GM19328 (cell line): ENCODE results near the gene COX7A2.

Source experiments
- ATAC-seq: cut with Tn5 transposase; IDR thresholded peaks from one replicate; pipeline ENCODE4 v1.9.1; 2021; ENCODE audit warnings: mild to moderate bottlenecking, moderate library complexity; ENCODE audit not compliant: unreplicated experiment

COX7A2 gene

GRCh38 chr6:75222261-75222660, 21.3 kb downstream of the COX7A2 start:
- no peak for ATAC-seq

DNA sequence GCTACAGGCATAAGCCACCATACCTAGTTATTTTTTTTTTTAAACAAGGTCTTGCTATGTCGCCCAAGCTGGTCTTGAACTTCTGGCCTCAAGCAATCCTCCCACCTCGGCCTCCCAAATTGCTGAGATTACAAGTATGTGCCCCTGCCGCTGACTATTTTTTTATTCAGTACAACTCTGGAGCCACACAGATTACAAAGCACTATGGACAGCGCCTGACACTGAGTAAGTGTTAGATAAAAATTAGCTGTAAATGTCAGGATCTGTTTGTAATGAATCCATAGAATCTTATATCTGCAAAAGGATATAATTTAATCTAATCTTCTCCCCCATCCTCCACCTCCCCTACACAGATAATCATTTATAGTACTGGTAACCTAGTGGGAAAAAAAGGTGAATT, 22.5 kb downstream of the COX7A2 start:
- no peak for ATAC-seq

DNA sequence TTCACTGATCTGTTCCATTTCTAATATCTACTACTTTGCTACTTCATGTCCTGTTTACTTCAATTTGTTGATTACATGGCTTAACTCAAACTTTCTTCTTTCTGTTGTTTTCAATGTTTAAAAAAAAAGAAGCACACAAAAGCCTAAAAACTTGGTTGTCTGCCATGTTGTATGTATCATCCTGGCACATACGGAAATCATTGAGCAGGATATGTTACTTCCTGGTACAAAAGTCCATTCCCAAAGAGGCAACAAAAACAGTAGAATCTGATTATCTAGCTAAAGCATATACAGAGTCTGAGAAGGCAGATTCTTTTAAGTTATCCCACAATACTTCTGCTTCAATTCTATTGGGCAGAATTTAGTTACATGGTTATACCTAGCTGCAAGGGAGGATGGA, 23.2 kb downstream of the COX7A2 start:
- ATAC-seq: no peak

- ATAC-seq: no peak
Observed at GRCh38 chr6:75219263-75219662, 24.3 kb downstream of the COX7A2 start.

DNA sequence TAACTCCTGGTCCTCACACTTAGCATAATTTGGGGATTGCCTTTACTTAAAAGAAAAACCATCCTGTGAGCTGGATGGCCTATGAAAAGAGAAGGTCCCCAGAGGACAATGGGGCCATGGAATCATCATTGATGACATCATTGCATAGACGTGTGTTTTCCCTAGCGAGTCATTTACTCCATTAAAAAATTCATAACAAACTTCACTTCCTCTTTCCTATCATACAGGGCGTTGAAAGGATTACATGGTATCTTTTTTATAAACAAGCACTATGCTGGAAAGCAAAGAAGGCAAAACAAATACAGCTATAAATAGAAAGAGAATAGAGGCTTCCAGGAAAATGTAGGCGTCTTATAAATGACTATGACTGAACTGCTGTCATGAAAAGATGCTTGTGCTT, 26.4 kb downstream of the COX7A2 start:
- no peak for ATAC-seq

GRCh38 chr6:75215291-75215690, 28.3 kb downstream of the COX7A2 start:
- ATAC-seq: no peak

DNA sequence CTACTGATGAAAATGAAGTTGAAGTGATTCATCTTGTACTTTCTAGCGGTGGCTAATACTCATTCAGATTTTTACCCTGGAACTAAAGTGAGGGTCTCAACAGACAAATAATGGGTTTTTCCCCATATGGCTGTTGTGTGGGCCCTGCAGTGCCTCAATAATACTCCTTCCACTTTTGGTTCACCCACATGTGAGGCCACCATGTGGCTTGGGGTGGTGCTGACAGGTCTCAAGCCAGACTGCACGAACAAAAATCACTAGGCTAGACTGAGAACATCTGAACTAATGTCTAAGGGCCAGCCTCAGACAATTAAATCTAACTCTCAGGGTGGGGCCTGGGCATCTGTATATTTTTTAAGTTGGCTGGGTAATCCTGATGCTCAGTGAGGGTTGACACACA, 29.9 kb downstream of the COX7A2 start:
- peak; percentile 44 for ATAC-seq

- no peak for ATAC-seq
Observed at GRCh38 chr6:75213112-75213511, 30.5 kb downstream of the COX7A2 start.

DNA sequence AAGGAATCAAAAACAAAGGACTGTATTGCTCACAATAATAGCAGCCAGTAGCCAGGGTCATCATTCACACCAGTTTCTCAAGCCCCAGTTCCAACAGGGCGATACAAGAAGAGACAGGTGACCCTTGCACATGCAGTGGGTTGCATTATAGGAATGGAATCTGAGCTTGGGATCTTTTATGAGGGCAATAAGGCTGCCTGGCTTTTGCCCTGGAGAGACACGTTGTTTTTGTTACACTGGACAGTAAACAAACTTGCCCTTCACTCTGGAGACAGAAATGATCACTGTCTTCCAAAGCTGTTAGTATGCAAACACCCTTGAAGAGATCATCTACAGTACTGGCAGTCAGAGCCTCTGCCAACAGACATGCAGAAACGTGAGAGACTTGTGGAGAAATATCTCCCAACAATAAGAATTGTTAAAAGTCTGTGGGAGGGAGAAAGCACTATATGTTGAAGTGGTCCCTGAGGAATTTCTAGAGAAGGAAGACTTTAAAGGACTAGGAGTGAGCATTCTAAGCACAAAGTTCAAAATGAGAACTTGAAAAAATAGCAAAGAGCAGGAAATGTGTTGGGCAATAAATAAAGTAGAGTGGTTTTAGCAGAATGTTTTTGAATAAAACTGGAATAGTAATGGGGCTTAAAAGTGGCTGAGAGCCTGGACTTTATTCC, 31.5 kb downstream of the COX7A2 start:
- no peak for ATAC-seq

- ATAC-seq: no peak
Observed at GRCh38 chr6:75210885-75211739, 32.5 kb downstream of the COX7A2 start.

GRCh38 chr6:75209184-75209723, 34.3 kb downstream of the COX7A2 start:
- no peak for ATAC-seq

GRCh38 chr6:75208298-75209183, 35.1 kb downstream of the COX7A2 start:
- ATAC-seq: peak; percentile 66

- no peak for ATAC-seq
Observed at GRCh38 chr6:75206576-75207342, 36.8 kb downstream of the COX7A2 start.

- no peak for ATAC-seq
Observed at GRCh38 chr6:75205776-75206575, 37.6 kb downstream of the COX7A2 start, which contains the start of gene COL12A1. TSS of gene COL12A1 (minus strand) at chr6:75206053. CDS start at chr6:75202792, 3,261 bp downstream.

- ATAC-seq: no peak
Observed at GRCh38 chr6:75204959-75205775, 38.4 kb downstream of the COX7A2 start.

DNA sequence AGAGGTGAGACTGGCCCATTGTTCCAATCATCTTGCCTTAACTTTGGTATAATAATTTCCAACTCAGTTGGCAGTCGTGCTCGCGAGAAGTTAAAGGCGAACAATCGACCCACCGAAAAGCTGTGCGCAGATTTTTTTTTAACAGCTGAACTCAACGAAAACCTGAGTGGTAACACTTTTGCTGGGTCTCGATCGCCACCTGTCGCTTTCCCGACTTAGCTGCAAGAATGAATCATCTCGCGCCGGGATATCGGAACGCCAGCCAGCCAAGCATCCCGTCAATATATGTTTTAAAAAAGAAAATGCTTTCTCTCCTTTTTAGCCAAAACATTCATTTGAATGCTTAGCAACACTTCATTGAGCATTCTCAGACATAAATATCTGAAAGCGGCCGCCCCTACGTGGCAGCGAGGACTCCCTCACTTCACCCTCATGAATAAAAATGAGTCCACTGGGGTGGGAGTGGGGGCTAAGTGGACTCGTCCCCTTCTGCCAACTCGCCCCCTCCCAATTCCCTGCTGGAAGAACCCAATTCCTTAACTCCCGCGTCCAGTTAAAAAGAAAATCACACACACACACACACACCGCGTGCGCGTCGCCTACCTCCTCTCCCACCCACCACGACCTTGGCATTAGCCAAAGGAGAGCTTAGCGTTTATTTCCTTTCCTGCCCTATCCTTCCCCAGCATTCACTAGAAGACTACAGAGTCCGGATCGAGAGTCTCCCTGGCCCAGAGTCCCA, 39.2 kb downstream of the COX7A2 start:
- no peak for ATAC-seq

DNA sequence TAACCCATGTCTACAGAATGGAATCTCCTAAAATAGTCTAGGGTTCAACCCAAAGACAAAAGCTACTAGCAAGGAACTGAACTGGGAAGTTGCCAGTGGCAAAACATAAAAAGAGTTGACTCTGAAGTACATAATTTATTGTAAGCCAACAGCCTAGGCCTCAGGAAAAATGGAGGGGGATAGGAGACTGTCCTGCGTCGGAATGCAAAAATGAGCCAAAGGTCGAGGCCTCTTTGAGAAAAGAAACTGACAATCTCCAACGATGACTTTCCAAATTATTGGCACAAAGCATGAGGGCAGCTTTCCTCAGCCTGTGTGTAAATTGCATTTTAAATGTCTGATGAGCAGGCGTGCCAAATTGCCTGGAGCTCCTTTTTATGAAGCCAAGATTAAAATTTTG, 39.9 kb downstream of the COX7A2 start:
- no peak for ATAC-seq

- ATAC-seq: no peak
Observed at GRCh38 chr6:75202676-75203131, 40.9 kb downstream of the COX7A2 start.
